Measurements from ENCODE around the gene CST8. TPM values are rescaled to one million over a fixed set of nuclear protein-coding genes. Genes with fewer than 3 reads are reported as not detected.

CST8 gene
- total RNA-seq, 1 experiment from 2014 or later, result not detected

GRCh38 chr20:23507346-23507745, 16.4 kb downstream of the CST8 start:
- POLR2A ChIA-PET, result no interaction called here
- no peak for ATAC-seq
- no peak overlapping the region for H3K27ac ChIP-seq (ENCODE audit: low read length)
- CTCF ChIA-PET, result no interaction called here
- DNase-seq (ENCODE audit: low read depth, low spot score), result no peak
- H3K9me3 ChIP-seq (ENCODE audit: control insufficient read depth, insufficient read depth, low read depth, low read length), result no peaks in the 10 kb centered on the region
- intact Hi-C loops (cut with micrococcal nuclease; ENCODE audit: unreplicated experiment), result no loop called here
- no peak for TF ChIP-seq TCF7L2 (IDR thresholded peaks at IDR 0.05; ENCODE audit: low read depth, low read length)
- no peak for TF ChIP-seq CTCF (IDR thresholded peaks at IDR 0.05)
- no peak for TF ChIP-seq REST (IDR thresholded peaks at IDR 0.05; ENCODE audit: insufficient read depth in 1 of 2, low read depth in 2 of 2, low read length in 1 of 2)
- TF ChIP-seq SIN3A (IDR thresholded peaks at IDR 0.05; ENCODE audit: borderline replicate concordance, insufficient read depth, low read depth, low read length), result no peak
- TF ChIP-seq POLR2AphosphoS5 (IDR thresholded peaks at IDR 0.05; ENCODE audit: low read depth, low read length), result no peak
- no TSS peak for BruUV-seq (replicated peaks)
- H3K36me3 ChIP-seq (ENCODE audit: control insufficient read depth, insufficient read depth, low read length), result no peaks in the 10 kb centered on the region
- in situ Hi-C loops (cut with HindIII; ENCODE audit: low pct_unique_long_range_greater_than_20kb, low sequenced_read_pairs), result no loop called here
- H3K4me3 ChIP-seq (ENCODE audit: low read depth in 2 of 2, low read length in 2 of 2), result no peak overlapping the region
- no peaks in the 10 kb centered on the region; the same call in none of the 2 replicates for H3K27me3 ChIP-seq (ENCODE audit: control insufficient read depth, insufficient read depth, low read length)
- H3K4me1 ChIP-seq (ENCODE audit: control insufficient read depth, insufficient read depth, low read length), result no peaks in the 10 kb centered on the region

GRCh38 chr20:23508449-23509229, 17.7 kb downstream of the CST8 start:
- Histone ChIP-seq H3K4me1 (ENCODE audit: control insufficient read depth, insufficient read depth, low read length) (no peaks in the 10 kb centered on the region), H3K9me3 (ENCODE audit: control insufficient read depth, insufficient read depth, low read depth, low read length) (no peaks in the 10 kb centered on the region), H3K27ac (ENCODE audit: low read length) (no peak overlapping the region), H3K4me3 (ENCODE audit: low read depth in 2 of 2, low read length in 2 of 2) (no peak overlapping the region), H3K27me3 (ENCODE audit: control insufficient read depth, insufficient read depth, low read length) (no peaks in the 10 kb centered on the region; the same call in none of the 2 replicates), H3K36me3 (ENCODE audit: control insufficient read depth, insufficient read depth, low read length) (no peaks in the 10 kb centered on the region)
- intact Hi-C loops (cut with micrococcal nuclease; ENCODE audit: unreplicated experiment) (no loop called here), in situ Hi-C loops (cut with HindIII; ENCODE audit: low pct_unique_long_range_greater_than_20kb, low sequenced_read_pairs) (no loop called here)
- ChIA-PET CTCF (no interaction called here), POLR2A (no interaction called here)
- TF ChIP-seq REST (IDR thresholded peaks at IDR 0.05; ENCODE audit: insufficient read depth in 1 of 2, low read depth in 2 of 2, low read length in 1 of 2), result no peak
- TF ChIP-seq SIN3A (IDR thresholded peaks at IDR 0.05; ENCODE audit: borderline replicate concordance, insufficient read depth, low read depth, low read length), result no peak
- no peak for TF ChIP-seq POLR2AphosphoS5 (IDR thresholded peaks at IDR 0.05; ENCODE audit: low read depth, low read length)
- DNase-seq (ENCODE audit: low read depth, low spot score) (no peak), ATAC-seq (no peak)
- BruUV-seq (replicated peaks), result no TSS peak

All from Panc1 (cell line).